Measurements from ENCODE around the gene PDE4C. TPM values are rescaled to one million over a fixed set of nuclear protein-coding genes. Genes with fewer than 3 reads are reported as not detected.

Gene PDE4C
- total RNA-seq, 4 donors from 2014 or later, result 0.27 to 1.4 (median 0.92) TPM; not detected in 1

DNA sequence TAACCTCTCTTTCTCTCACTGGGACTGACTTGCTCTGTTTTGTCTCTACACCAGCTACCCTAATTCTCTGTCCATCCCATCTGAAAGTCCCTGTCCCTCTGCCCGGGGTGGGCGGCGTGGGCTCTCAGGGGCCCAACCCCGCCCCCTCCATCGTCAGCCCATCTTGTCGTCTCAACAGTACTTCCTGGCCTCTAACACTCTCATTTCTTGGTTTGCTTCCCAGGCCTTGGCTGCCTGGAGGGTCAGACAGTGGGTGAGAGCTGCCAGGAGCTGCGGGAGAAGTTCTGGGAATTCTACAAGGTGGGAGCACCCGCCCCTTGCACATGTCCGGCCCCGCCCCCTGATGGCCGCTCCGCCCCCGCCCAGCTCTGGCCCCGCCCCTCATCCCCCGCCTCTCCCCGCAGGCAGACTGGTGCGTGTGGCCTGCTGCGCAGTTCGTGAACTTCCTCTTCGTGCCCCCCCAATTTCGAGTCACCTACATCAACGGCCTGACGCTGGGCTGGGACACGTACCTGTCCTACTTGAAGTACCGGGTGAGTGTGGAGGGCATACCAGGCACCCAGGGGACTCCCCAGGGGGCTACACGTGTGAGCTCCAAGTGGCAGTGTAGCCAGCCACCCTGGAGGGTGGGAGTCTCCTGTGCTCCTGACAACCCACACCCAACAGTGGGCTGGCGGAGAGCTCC is 31.5 kb downstream of the PDE4C start:
- Histone ChIP-seq H3K4me3 (replicated peaks in 1 of 3) (no peak overlapping the region), H3K9me3 (no peaks in the 10 kb centered on the region), H3K27ac (peak overlapping the region in 1 of 3 donors; percentile 13), H3K27me3 (no peaks in the 10 kb centered on the region), H3K4me1 (peaks cover 17 to 18% of the 10 kb centered on the region in 2 donors), H3K36me3 (peaks cover 0 to 14% of the 10 kb centered on the region in 2 donors)
- WGBS, 2 donors, result 41 to 55% methylated on average over 15 to 27 of the region's 27 CpGs
- peak in 1 of 2 donors; percentile 16 for DNase-seq
- TF ChIP-seq CTCF (IDR thresholded peaks at IDR 0.05) (no peak), POLR2A (IDR thresholded peaks at IDR 0.05) (no peak)
- intact Hi-C loops (cut with DNase I), result no loop called here

- no peaks in the 10 kb centered on the region for H3K9me3 ChIP-seq
- peaks cover 0 to 14% of the 10 kb centered on the region in 2 donors for H3K36me3 ChIP-seq
- DNase-seq, result no peak
- TF ChIP-seq CTCF (IDR thresholded peaks at IDR 0.05) (no peak), POLR2A (IDR thresholded peaks at IDR 0.05) (no peak)
- intact Hi-C loops (cut with DNase I), result no loop called here
- peak overlapping the region in 1 of 3 donors; percentile 91 for H3K4me3 ChIP-seq (replicated peaks in 1 of 3)
- no peaks in the 10 kb centered on the region for H3K27me3 ChIP-seq
- peak overlapping the region in 1 of 3 donors; percentile 13 for H3K27ac ChIP-seq
- peaks cover 17 to 18% of the 10 kb centered on the region in 2 donors for H3K4me1 ChIP-seq
- 64 to 70% methylated on average over 12 of the region's 12 CpGs for WGBS, 2 donors
Observed at GRCh38 chr19:18194181-18194530, 32.1 kb downstream of the PDE4C start.

DNA sequence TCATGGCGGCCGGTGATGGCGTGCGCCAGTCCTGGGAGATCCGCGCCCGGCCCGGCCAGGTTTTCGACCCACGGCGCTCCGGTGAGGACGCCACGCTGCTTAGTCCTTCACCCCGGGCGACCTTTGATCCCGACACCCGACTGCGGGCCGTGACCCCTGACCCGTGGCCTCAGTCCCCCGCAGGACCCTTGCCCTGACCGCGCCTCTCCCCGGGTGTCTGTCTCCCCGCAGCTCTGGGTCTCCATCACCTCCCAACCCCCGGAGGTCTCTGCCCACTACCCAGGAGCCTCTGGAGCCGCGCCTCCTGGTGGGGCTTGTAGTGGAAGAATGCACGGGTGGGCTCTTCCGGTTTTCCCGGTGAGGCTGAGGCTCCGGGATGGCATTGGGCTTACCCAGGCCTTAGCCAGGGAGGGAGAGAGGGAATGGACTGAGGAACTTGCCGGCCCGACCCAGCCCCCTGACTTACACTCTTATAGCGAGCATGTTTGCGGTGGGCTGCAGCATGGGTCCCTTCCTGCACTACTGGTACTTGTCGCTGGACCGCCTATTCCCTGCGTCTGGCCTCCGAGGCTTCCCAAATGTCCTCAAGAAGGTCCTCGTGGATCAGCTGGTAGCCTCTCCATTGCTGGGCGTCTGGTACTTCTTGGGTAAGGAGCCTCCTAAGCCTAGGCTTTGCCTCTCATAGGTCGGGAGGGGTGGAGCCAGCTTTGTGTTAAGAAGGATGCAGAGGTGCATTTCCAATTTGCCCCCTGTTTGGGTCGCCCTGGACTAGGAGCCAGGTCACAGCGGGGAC is 32.7 kb downstream of the PDE4C start:
- Histone ChIP-seq H3K4me1 (peaks cover 17 to 18% of the 10 kb centered on the region in 2 donors), H3K27ac (peak overlapping the region; percentile 14 to 78 (median 68)), H3K4me3 (replicated peaks in 1 of 3) (peak overlapping the region; percentile 28 to 91 (median 32)), H3K9me3 (no peaks in the 10 kb centered on the region), H3K27me3 (no peaks in the 10 kb centered on the region), H3K36me3 (peaks cover 0 to 11% of the 10 kb centered on the region in 2 donors)
- no peak for DNase-seq
- TF ChIP-seq POLR2A (IDR thresholded peaks at IDR 0.05), result no peak
- peak in 1 of 6 experiments; percentile 11 for TF ChIP-seq CTCF (IDR thresholded peaks at IDR 0.05)
- 4 to 17% methylated on average over 5 to 24 of the region's 46 CpGs for WGBS, 2 donors
- intact Hi-C loops (cut with DNase I), result no loop called here

DNA sequence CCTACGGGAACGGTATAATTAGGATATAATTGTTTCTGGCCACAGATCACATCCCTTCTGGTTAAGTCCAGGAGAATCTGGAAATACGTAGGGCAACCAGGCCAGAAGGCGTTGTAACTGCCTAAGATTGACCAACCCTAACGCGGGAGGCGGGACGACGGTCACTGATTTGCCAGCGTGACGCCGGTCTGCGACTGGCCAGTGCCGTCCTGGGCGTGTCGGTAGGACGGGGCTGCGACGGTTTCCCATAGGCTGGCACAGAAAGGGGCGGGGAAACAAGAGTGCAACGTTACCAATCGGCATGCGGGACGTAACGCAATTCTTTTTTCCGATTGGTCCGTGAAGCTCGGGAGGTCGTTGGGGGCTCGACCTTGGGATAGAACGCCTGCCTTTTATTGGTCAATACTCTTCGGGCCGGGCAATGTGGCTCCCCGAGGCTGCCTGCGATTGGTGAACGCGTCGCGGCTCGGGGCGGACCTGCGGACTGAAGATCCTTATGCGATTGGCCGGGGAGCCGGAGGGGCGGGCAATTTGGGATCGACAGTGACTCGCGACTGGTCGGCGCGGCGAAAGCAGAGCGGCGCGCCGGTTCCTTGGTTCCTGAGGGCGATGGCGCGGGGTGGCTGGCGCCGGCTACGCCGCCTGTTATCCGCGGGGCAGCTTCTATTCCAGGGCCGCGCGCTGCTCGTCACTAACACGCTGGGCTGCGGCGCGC is 33.4 kb downstream of the PDE4C start, which contains the start of gene MPV17L2:
MPV17L2 (plus strand) TSS at position 546 of the 715 bp plus-strand sequence; CDS start at position 610, 64 bp downstream.
- Histone ChIP-seq H3K4me1 (peaks cover 17 to 18% of the 10 kb centered on the region in 2 donors), H3K27me3 (no peaks in the 10 kb centered on the region), H3K27ac (peak within 1 kb of the TSS; percentile 97 to 99 (median 99)), H3K36me3 (peaks cover 0 to 4% of the 10 kb centered on the region in 2 donors), H3K9me3 (no peaks in the 10 kb centered on the region), H3K4me3 (replicated peaks in 1 of 3) (peak within 1 kb of the TSS; percentile 32 to 91 (median 41))
- DNase-seq, result peak; percentile 100
- intact Hi-C loops (cut with DNase I), result no loop called here
- 1% methylated on average over 25 to 31 of the region's 74 CpGs for WGBS, 2 donors
- TF ChIP-seq POLR2A (IDR thresholded peaks at IDR 0.05) (peak; percentile 74 to 86), CTCF (IDR thresholded peaks at IDR 0.05) (no peak)

Measured in thyroid gland (tissue), 4 donors.